GM23338 (cell line): ENCODE data around the gene SERPINB10. TPM values are rescaled to one million over a fixed set of nuclear protein-coding genes. Genes with fewer than 3 reads are reported as not detected.

ENCODE experiments used
- ATAC-seq: fragments of 200-7000 bp; cut with Tn5 transposase; 3 replicates; pipeline ENCODE4 v1.9.1; 2020
- DNase-seq: peaks from one replicate; pipeline ENCODE4 v3.0.0-alpha.2; 2015; ENCODE audit warnings: low spot score
- H2AFZ ChIP-seq: fragments of 200-600 bp; sonication (generic); 2 replicates; pipeline ENCODE4 v1.8.0; 2016; ENCODE audit warnings: antibody characterized with exemption, mild to moderate bottlenecking, moderate library complexity
- H3F3A ChIP-seq: fragments of 200-600 bp; sonication (generic); replicated peaks from 2 replicates; pipeline ENCODE4 v1.8.0; 2017; ENCODE audit warnings: antibody characterized with exemption, mixed run types, low read depth
- H3K27ac ChIP-seq: fragments of 200-600 bp; sonication (generic); 2 replicates; pipeline ENCODE4 v1.6.1; 2016; ENCODE audit warnings: low read depth
- H3K27me3 ChIP-seq: fragments of 200-600 bp; sonication (generic); 2 replicates; pipeline ENCODE4 v1.8.0; 2016; ENCODE audit warnings: mild to moderate bottlenecking, mixed run types, moderate library complexity; ENCODE audit not compliant: insufficient read depth
- H3K36me3 ChIP-seq: fragments of 200-600 bp; sonication (generic); 2 replicates; pipeline ENCODE4 v1.8.0; 2016; ENCODE audit warnings: mild to moderate bottlenecking; ENCODE audit not compliant: insufficient read depth
- H3K4me1 ChIP-seq: fragments of 200-600 bp; sonication (generic); 2 replicates; pipeline ENCODE4 v1.8.0; 2016; ENCODE audit warnings: mild to moderate bottlenecking, moderate library complexity; ENCODE audit not compliant: insufficient read depth
- H3K4me2 ChIP-seq: fragments of 200-600 bp; sonication (generic); 2 replicates; pipeline ENCODE4 v1.7.1; 2017; ENCODE audit warnings: mixed run types
- H3K4me3 ChIP-seq: fragments of 200-600 bp; sonication (generic); 2 replicates; pipeline ENCODE4 v1.6.1; 2016; ENCODE audit warnings: mixed run types
- H3K79me2 ChIP-seq: fragments of 200-600 bp; sonication (generic); replicated peaks from 2 replicates; pipeline ENCODE4 v1.8.0; 2017; ENCODE audit warnings: mild to moderate bottlenecking; ENCODE audit not compliant: insufficient read depth
- H3K9me2 ChIP-seq: fragments of 200-600 bp; sonication (generic); 2 replicates; pipeline ENCODE4 v1.8.0; 2017; ENCODE audit not compliant: insufficient read depth
- H4K20me1 ChIP-seq: fragments of 200-600 bp; sonication (generic); replicated peaks from 2 replicates; pipeline ENCODE4 v1.8.0; 2017; ENCODE audit warnings: mild to moderate bottlenecking; ENCODE audit not compliant: insufficient read depth
- H3K27ac Mint-ChIP-seq: 2 replicates; pipeline ENCODE4 v1.8.0; 2020; ENCODE audit warnings: inconsistent platforms, mild to moderate bottlenecking, moderate library complexity, mixed read lengths
- H3K27me3 Mint-ChIP-seq: 3 replicates; pipeline ENCODE4 v1.8.0; 2022; ENCODE audit warnings: low read depth, mild to moderate bottlenecking, moderate library complexity, mixed read lengths, inconsistent platforms; ENCODE audit not compliant: insufficient read depth, poor library complexity
- H3K36me3 Mint-ChIP-seq: 3 replicates; pipeline ENCODE4 v1.8.0; 2021; ENCODE audit warnings: low read depth, mild to moderate bottlenecking, inconsistent platforms, moderate library complexity, mixed read lengths
- H3K4me1 Mint-ChIP-seq: 3 replicates; pipeline ENCODE4 v1.8.0; 2020; ENCODE audit warnings: mild to moderate bottlenecking, inconsistent platforms, mixed read lengths
- H3K4me3 Mint-ChIP-seq: 3 replicates; pipeline ENCODE4 v1.8.0; 2021; ENCODE audit warnings: moderate library complexity, mild to moderate bottlenecking, inconsistent platforms, mixed read lengths
- H3K9me3 Mint-ChIP-seq: 3 replicates; pipeline ENCODE4 v1.8.0; 2020; ENCODE audit warnings: moderate library complexity, mild to moderate bottlenecking, inconsistent platforms, mixed read lengths
- EZH2phosphoT487 ChIP-seq: fragments of 200-600 bp; sonication (generic); IDR thresholded peaks from one replicate; pipeline ENCODE4 v1.8.1; 2018; ENCODE audit warnings: antibody characterized with exemption; ENCODE audit not compliant: unreplicated experiment
- NANOG ChIP-seq: IDR thresholded peaks from 2 replicates; pipeline ENCODE4 v1.6.1; 2016; ENCODE audit warnings: antibody characterized with exemption, borderline replicate concordance
- STAT1 ChIP-seq: IDR thresholded peaks from one replicate; pipeline ENCODE4 v1.6.1; 2016; ENCODE audit warnings: antibody characterized with exemption; ENCODE audit not compliant: unreplicated experiment
- polyA plus RNA-seq: library from polyadenylated mRNA; unstranded; fragments of >200 nt; fragmentation: Nextera tagmentation; extraction: Ambion mirVana; gene quantifications from 2 replicates; pipeline ENCODE4 v1.2.1, GENCODE V29; 2016
- total RNA-seq: library from RNA; depleted of rRNA; stranded (reverse); fragments of >200 nt; shearing (Covaris generic); gene quantifications from 2 replicates; pipeline ENCODE4 v1.2.3, GENCODE V29; 2014
- TF ChIP-seq, protein P1 (sequence below): fragments of 250-450 bp; sonication (Bioruptor Pico); IDR thresholded peaks from 2 replicates; pipeline ENCODE4 v1.5.0; 2020; ENCODE audit warnings: mild to moderate bottlenecking, moderate library complexity
- TF ChIP-seq, protein P2 (sequence below): IDR thresholded peaks from one replicate; pipeline ENCODE4 v1.6.1; 2018; ENCODE audit warnings: antibody characterized with exemption; ENCODE audit not compliant: unreplicated experiment

The SERPINB10 gene
- total and polyA plus RNA-seq, 2 experiments from 2014 or later: not detected

DNA sequence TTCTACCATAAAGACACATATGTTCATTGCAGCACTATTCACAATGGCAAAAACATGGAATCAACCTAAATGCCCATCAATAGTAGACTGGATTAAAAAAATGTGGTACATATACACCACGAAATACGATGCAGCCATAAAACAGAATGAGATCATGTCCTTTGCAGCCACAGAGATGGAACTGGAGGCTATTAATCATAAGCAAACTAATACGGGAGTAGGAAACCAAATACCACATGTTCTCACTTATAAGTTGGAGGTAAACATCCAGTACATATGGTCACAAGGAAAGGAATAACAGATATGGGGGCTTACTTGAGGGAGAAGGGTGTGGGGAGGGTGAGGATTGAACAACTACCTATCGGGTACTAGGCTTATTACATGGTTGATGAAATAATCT is 49.0 kb downstream of the SERPINB10 start (continued):
- TF ChIP-seq, protein P1, sequence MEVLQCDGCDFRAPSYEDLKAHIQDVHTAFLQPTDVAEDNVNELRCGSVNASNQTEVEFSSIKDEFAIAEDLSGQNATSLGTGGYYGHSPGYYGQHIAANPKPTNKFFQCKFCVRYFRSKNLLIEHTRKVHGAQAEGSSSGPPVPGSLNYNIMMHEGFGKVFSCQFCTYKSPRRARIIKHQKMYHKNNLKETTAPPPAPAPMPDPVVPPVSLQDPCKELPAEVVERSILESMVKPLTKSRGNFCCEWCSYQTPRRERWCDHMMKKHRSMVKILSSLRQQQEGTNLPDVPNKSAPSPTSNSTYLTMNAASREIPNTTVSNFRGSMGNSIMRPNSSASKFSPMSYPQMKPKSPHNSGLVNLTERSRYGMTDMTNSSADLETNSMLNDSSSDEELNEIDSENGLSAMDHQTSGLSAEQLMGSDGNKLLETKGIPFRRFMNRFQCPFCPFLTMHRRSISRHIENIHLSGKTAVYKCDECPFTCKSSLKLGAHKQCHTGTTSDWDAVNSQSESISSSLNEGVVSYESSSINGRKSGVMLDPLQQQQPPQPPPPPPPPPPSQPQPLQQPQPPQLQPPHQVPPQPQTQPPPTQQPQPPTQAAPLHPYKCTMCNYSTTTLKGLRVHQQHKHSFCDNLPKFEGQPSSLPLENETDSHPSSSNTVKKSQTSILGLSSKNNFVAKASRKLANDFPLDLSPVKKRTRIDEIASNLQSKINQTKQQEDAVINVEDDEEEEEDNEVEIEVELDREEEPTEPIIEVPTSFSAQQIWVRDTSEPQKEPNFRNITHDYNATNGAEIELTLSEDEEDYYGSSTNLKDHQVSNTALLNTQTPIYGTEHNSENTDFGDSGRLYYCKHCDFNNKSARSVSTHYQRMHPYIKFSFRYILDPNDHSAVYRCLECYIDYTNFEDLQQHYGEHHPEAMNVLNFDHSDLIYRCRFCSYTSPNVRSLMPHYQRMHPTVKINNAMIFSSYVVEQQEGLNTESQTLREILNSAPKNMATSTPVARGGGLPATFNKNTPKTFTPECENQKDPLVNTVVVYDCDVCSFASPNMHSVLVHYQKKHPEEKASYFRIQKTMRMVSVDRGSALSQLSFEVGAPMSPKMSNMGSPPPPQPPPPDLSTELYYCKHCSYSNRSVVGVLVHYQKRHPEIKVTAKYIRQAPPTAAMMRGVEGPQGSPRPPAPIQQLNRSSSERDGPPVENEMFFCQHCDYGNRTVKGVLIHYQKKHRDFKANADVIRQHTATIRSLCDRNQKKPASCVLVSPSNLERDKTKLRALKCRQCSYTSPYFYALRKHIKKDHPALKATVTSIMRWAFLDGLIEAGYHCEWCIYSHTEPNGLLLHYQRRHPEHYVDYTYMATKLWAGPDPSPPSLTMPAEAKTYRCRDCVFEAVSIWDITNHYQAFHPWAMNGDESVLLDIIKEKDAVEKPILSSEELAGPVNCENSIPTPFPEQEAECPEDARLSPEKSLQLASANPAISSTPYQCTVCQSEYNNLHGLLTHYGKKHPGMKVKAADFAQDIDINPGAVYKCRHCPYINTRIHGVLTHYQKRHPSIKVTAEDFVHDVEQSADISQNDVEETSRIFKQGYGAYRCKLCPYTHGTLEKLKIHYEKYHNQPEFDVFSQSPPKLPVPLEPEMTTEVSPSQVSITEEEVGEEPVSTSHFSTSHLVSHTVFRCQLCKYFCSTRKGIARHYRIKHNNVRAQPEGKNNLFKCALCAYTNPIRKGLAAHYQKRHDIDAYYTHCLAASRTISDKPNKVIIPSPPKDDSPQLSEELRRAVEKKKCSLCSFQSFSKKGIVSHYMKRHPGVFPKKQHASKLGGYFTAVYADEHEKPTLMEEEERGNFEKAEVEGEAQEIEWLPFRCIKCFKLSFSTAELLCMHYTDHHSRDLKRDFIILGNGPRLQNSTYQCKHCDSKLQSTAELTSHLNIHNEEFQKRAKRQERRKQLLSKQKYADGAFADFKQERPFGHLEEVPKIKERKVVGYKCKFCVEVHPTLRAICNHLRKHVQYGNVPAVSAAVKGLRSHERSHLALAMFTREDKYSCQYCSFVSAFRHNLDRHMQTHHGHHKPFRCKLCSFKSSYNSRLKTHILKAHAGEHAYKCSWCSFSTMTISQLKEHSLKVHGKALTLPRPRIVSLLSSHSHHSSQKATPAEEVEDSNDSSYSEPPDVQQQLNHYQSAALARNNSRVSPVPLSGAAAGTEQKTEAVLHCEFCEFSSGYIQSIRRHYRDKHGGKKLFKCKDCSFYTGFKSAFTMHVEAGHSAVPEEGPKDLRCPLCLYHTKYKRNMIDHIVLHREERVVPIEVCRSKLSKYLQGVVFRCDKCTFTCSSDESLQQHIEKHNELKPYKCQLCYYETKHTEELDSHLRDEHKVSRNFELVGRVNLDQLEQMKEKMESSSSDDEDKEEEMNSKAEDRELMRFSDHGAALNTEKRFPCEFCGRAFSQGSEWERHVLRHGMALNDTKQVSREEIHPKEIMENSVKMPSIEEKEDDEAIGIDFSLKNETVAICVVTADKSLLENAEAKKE (CRISPR knock-in tag): no peak
- TF ChIP-seq NANOG (no peak), STAT1 (no peak)

DNA sequence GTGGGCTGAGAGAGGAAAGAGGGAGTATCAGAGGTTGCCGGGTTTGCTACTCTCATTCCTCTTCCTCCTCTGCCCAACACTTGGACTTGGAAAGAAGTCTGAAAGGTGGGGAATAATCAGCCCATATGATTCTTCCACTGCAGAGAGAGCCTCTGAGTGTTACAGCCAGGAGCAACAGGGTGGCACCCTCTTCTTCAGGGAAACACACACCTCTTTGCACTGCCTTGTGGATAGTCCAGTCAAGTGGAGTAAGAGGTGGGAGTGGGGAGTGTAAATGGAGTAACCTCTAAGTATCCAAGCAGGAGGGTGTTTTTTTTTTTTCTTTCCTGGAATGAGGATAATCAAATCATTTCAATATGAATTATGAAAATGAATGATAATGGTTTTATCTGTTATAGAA is 53.1 kb downstream of the SERPINB10 start:
- Histone ChIP-seq H3K27me3 (peaks cover 5% of the 10 kb centered on the region; the same call in 1 of the 2 replicates), H3K79me2 (no peaks in the 10 kb centered on the region), H3K9me2 (no peaks in the 10 kb centered on the region), H3F3A (no peaks in the 10 kb centered on the region), H3K4me2 (no peak overlapping the region), H3K4me3 (no peak overlapping the region), H4K20me1 (no peaks in the 10 kb centered on the region), H3K36me3 (no peaks in the 10 kb centered on the region), H2AFZ (no peak overlapping the region), H3K27ac (no peak overlapping the region), H3K4me1 (no peaks in the 10 kb centered on the region)
- Mint-ChIP-seq H3K27me3 (peaks cover 5% of the 10 kb centered on the region), H3K36me3 (no peaks in the 10 kb centered on the region; the same call in 2 of the 3 replicates), H3K4me3 (no peak overlapping the region), H3K9me3 (no peaks in the 10 kb centered on the region), H3K27ac (no peak overlapping the region), H3K4me1 (no peaks in the 10 kb centered on the region)
- DNase-seq (no peak), ATAC-seq (no peak)
- no peak for TF ChIP-seq EZH2phosphoT487
- TF ChIP-seq, protein P2, sequence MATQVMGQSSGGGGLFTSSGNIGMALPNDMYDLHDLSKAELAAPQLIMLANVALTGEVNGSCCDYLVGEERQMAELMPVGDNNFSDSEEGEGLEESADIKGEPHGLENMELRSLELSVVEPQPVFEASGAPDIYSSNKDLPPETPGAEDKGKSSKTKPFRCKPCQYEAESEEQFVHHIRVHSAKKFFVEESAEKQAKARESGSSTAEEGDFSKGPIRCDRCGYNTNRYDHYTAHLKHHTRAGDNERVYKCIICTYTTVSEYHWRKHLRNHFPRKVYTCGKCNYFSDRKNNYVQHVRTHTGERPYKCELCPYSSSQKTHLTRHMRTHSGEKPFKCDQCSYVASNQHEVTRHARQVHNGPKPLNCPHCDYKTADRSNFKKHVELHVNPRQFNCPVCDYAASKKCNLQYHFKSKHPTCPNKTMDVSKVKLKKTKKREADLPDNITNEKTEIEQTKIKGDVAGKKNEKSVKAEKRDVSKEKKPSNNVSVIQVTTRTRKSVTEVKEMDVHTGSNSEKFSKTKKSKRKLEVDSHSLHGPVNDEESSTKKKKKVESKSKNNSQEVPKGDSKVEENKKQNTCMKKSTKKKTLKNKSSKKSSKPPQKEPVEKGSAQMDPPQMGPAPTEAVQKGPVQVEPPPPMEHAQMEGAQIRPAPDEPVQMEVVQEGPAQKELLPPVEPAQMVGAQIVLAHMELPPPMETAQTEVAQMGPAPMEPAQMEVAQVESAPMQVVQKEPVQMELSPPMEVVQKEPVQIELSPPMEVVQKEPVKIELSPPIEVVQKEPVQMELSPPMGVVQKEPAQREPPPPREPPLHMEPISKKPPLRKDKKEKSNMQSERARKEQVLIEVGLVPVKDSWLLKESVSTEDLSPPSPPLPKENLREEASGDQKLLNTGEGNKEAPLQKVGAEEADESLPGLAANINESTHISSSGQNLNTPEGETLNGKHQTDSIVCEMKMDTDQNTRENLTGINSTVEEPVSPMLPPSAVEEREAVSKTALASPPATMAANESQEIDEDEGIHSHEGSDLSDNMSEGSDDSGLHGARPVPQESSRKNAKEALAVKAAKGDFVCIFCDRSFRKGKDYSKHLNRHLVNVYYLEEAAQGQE: no peak
- no peak for TF ChIP-seq STAT1
- TF ChIP-seq NANOG: no peak
